Skeletal muscle cell (primary cell): Measurements from ENCODE around the gene RRBP1.
"Not testable (repeated sequence)": the region's sequence is repeated elsewhere in the genome, so short reads cannot be mapped to it uniquely, and the experiment has no call there.

Experiments
- DNase-seq: peaks from one replicate; pipeline ENCODE4 v3.0.0-alpha.2; 2010; ENCODE audit warnings: low read depth
- H3K4me3 ChIP-seq: 2 replicates; pipeline ENCODE4 v1.5.1; 2011; ENCODE audit warnings: low read depth, mild to moderate bottlenecking, control low read depth, low read length, moderate library complexity

Gene RRBP1

GRCh38 chr20:17709361-17710293, 27.6 kb upstream of the RRBP1 start:
- no peak overlapping the region for H3K4me3 ChIP-seq
- DNase-seq, result no peak

- H3K4me3 ChIP-seq, result no peak overlapping the region
- no peak for DNase-seq
Measured at GRCh38 chr20:17708675-17709360, 26.8 kb upstream of the RRBP1 start.

GRCh38 chr20:17707951-17708350, 25.9 kb upstream of the RRBP1 start:
- DNase-seq, result not testable (repeated sequence)

DNA sequence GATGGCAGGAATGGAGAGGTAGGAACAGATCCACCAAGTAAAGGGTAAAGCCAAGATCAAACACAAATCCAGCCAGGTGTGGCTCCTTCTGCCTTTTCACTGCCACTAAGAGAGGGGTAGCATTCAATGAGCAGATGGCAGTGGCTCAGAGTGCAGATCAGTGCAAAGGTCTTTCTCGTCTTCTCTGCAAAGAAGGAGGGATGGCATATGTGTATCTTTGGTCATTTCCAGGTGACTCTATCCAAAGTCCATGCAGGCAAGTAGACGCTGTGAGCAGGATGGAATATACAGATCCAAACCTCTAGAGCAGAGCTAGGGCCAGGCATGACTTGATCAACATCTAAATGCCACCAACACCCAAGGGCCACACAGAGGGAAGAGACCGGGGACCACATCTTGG, 24.6 kb upstream of the RRBP1 start:
- H3K4me3 ChIP-seq, result no peak overlapping the region
- DNase-seq, result no peak

More at GRCh38 chr20:17707951-17708350, 25.9 kb upstream of the RRBP1 start:
- not testable (repeated sequence) for H3K4me3 ChIP-seq

- no peak for DNase-seq
- no peak overlapping the region for H3K4me3 ChIP-seq
Measured at GRCh38 chr20:17705916-17706315, 23.9 kb upstream of the RRBP1 start.

- no peak for DNase-seq
- no peak overlapping the region for H3K4me3 ChIP-seq
Measured at GRCh38 chr20:17704589-17705317, 22.7 kb upstream of the RRBP1 start.

DNA sequence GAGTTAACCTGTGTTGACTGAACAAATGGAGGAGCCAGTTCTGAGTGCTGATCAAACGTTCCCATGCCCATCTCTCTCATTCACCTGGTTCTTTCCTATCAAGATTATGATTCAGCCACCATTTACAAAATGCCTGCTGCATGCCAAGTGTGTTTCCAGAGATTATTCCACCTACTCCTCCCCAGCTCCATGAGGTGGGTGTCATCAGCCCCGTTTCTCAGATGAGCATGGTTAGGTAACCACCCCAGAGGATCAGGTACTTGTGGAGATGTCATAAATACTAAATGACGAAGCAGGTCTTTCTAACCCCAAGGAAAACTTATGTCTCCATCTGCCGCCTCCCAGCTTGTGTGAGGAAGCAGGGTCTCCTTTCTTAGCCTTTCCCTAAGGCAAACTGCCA, 19.8 kb upstream of the RRBP1 start:
- no peak for DNase-seq
- H3K4me3 ChIP-seq, result no peak overlapping the region

GRCh38 chr20:17700637-17701036, 18.6 kb upstream of the RRBP1 start:
- DNase-seq, result no peak
- no peak overlapping the region for H3K4me3 ChIP-seq

DNA sequence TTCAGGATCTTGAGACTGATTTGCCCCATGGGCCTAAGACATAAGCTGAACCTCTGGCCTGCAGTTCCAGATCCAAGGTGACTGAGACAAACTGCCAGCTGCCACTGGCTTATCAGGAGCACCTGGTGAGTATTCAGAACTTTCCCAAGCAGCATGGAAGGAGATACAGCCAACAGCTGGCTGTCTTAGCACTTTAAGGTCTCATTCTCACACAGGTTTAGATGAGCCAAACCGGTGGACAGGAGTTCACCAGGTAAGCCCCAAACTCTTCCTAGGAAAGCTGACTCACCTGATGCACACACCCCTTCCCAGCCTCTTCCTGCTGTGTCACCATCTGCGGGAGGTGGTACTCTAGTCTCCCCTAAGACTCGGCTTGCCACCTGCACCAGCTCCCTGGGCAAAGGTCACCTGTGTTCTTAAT, 17.9 kb upstream of the RRBP1 start, which contains the start of gene BANF2:
Gene BANF2 (plus strand): TSS at position 36 of the 421 bp plus-strand sequence. CDS start 25,060 bp downstream, outside the sequence.
- no peak within 1 kb of the TSS for H3K4me3 ChIP-seq
- DNase-seq, result no peak

DNA sequence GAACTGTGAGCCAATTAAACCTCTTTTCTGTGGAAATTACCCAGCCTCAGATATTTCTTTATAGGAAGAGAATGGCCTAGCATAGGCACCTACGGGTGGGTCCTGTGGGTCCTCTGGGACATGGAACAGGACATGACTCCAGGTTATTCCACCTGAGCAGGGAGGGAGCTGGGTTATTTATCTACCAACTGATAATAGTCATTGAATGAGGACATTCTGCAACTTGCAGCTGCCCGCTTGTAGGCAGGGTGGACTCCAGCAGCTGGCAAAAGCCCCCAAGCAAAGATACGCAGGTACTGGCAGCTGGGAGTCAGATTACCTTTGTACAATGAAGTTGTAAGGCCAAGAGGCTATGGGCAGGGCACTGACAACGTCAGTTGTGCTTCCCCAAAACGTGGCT, 16.3 kb upstream of the RRBP1 start:
- no peak overlapping the region for H3K4me3 ChIP-seq
- DNase-seq, result no peak

DNA sequence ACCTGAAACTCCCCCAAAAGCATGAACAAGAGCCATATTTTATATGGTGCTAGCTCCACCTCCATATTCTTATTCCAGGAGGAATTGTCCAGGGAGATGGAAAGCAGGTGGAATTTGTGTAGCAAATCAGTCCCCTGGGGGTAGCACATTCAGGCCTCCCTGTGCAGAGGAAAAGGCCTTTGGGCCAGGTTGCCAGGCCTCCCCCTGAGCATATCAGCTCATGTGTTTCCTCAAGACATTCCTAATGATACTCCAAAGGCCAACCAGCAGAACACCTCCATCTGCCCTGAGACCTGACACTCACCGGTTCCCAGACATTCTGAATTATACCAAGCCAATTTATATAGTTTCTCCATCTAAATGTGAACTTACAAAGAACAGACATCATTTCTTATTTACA, 15.1 kb upstream of the RRBP1 start:
- H3K4me3 ChIP-seq, result no peak overlapping the region

DNA sequence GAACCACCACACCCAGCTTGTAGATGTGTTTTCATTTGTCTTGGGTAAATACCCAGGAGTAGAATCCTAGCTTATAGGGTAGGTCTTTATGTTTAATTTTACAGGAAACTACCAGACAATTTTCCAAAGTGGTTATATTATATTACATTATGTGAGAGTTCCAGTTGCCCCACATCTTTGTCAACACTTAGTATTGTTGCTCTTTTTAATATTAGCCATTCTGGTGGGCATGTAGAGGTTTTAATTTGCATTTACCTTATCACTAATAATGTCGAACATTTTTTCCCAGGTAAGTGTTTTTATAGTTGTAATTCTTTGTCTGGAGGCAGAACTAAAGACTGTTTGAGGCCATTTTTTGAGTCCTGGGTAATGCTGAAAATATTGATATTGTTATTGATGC, 14.2 kb upstream of the RRBP1 start:
- DNase-seq, result no peak
- H3K4me3 ChIP-seq, result no peak overlapping the region

More for the DNA sequence above, 15.1 kb upstream of the RRBP1 start:
- DNase-seq, result no peak

- DNase-seq, result no peak
- no peak overlapping the region for H3K4me3 ChIP-seq
Measured at GRCh38 chr20:17694767-17695166, 12.7 kb upstream of the RRBP1 start.

DNA sequence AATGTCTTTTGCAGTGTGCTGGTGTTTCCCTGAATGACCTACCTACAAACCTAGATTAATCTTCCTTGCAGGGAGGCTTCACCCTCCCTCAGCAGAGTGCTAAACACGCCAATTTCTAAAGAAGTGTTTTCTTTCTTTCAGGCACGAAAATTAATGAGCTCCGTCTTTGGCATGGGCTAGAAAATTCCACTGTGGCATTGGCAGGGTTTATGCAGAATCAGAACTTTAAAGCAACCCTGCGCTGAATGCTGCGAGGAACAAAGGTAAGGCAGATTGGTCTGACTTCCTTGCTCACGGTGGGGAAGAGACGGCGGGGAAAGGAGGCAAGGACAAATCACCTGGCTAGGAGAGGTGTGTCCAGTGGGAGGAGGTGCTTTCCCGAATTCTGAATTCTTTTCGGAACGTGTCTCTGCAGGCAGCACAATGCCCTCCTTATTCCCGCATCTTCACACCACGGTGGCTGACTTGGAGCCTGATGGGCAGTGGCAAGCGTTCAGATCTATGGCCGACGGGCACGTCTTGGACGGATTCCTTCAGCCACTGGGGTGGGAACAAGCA, 11.5 kb upstream of the RRBP1 start:
- DNase-seq, result no peak
- no peak overlapping the region for H3K4me3 ChIP-seq

DNA sequence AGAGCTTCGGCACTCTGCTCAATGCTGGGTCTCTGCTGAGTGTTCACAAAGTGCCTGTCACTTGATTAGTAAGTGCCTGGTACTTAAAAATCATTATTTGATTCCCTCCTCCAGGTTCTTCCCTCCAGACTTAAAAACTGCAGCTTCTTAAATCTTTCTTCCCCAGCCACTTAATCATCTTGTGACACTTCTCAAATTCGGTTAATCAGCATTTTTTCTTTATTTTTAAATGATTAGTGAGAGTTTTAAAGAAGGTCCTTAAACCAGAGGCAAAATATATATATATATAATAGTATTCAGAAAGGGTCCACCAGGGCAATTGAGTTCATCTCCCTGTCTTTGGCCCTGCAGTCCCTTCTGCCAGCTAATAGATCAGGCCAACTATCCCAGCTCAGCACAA, 9.7 kb upstream of the RRBP1 start:
- H3K4me3 ChIP-seq, result no peak overlapping the region
- DNase-seq, result no peak

DNA sequence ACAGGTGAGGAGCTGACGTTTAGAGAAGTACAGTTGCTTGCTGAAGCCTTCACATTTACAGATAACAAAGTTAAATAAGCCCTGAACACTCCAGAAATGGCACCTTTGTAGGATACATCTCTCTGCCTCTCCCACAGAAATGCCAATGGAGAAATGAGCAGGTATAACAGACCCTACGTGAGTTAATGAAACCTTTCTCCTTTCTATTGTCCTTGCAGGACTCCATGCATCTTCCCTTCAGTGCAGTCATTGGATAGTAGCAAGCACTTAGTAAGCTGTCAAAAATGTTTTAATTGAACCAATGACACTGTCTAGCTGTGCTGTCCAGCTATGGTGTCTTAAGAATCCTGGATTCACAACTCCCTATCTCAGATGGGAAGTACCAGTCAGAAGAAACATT, 8.1 kb upstream of the RRBP1 start:
- DNase-seq, result no peak
- H3K4me3 ChIP-seq, result no peak overlapping the region

- DNase-seq, result no peak
- no peak overlapping the region for H3K4me3 ChIP-seq
Measured at GRCh38 chr20:17688965-17689364, 6.9 kb upstream of the RRBP1 start.

- no peak for DNase-seq
- no peak overlapping the region for H3K4me3 ChIP-seq
Measured at GRCh38 chr20:17687800-17688199, 5.8 kb upstream of the RRBP1 start.

GRCh38 chr20:17685168-17685567, 3.1 kb upstream of the RRBP1 start:
- DNase-seq, result no peak

More at GRCh38 chr20:17685168-17685567, 3.1 kb upstream of the RRBP1 start:
- no peak overlapping the region for H3K4me3 ChIP-seq
